GM19099 (cell line): ENCODE measurements around the gene CLCN7.

Experiments
- POLR2A ChIP-seq: IDR thresholded peaks from 3 replicates; pipeline ENCODE4 v1.6.1; 2011; ENCODE audit warnings: low read depth; ENCODE audit not compliant: insufficient read length; ENCODE audit errors: extremely low read depth

The CLCN7 gene

DNA sequence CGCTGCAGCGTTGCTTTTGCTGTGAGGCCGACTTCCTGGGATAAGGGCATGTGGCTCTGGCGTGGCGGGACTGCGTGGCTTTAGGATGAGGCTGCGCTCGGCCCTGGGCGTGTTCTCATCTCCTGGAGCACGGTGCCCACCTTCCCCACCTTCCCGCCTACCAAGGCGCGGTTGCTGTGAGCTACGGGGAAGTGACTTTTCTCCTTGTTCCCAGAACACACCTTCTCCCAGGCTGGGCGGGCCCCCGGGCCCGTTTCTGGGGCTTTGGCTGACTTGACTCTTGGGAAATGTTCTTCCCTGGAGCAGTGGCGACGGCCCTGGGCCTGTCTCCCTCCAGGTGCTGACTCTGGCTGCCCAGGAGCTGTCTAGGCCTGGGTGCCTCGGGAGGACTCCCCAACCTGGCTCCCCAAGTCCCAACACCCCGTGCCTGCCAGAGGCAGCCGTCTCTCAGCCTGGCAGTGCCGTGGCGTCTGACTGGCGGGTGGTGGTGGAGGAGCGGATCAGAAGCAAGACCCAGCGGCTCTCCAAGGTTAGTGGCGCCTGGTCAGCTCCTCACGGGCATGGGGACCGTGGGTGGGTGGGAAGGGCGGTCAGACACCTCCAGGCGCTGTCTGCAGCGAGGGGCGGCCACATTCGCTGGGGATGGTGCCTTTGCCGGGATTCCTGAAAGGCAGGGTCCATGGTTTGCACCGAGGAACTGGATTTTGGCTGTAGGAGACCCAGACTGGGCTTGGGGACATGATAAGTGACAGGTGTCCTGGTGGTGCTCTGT lies 30.4 kb upstream of the CLCN7 start:
- TF ChIP-seq POLR2A: no peak

DNA sequence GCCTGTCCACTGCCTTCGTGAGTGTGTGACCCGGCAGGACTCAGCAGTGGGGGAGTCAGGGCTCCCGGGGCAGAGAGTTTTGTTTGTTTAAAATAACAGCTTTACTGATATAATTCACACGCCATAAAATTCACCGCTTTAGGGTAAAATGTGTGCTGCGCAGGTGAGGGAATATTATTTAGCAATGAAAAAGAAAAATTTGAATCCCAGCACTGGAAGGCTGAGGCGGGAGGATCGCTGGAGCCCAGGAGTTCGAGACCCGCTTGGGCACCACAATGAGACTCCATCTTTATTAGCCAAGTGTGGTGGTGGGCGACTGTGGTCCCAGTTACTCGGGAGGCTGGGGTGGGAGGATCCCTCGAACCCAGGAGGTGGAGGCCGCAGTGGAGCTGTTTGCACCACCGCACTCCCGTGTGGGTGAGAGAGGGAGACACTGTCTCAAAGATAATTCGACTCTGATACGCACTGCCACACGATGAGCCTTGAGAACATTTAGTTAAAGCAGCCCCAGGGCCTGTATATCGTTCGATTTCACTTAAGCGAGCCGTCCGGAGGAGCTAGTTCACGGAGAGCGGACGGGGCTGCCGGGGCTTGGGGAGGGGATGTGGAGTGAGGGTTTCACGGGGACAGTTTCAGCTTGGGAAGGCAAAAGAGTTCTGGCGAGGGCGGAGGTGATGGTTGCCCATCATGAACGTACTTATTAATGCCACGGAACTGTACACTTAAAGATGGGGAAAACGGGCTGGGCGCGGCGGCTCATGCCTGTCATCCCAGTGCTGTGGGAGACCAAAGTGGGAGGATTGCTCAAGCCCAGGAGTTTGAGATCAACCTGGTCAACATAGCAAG lies 28.5 kb upstream of the CLCN7 start:
- TF ChIP-seq POLR2A: no peak

DNA sequence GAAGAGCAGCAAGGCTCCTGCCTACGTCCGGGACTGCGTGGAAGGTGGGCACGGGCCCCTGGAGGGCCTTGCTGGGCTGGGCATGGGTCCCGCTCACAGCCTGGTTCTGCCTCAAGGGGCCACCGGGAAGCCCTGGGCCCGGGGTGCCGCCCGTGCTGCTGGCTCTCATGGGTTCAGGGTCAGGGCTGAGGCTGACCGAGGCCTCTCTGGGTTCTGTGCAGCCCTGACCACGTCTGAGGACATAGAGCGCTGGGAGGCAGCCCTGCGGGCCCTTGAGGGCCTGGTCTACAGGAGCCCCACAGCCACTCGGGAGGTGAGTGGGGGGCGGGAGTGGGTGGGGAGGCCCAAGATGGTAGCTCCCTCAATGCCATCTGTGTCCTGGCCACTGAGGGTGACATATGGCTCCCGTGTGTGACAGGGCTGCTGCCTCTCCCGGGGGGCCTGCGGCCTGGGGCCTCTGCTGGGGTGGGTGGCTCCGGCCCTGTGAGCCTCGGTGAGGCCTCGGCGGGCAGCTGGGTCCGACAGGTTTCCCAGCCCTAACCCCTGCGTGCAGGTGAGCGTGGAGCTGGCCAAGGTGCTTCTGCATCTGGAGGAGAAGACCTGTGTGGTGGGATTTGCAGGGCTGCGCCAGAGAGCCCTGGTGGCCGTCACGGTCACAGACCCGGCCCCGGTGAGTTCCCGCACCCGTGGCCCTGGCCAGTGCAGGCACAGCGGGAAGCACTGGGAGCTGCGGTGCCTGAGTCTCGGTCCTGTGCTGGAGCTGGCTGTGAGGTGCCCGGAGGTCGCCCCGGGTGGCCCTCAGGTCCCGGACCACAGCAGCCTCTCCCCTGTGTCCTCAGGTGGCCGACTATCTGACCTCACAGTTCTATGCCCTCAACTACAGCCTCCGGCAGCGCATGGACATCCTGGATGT lies 27.5 kb upstream of the CLCN7 start:
- no peak for TF ChIP-seq POLR2A

DNA sequence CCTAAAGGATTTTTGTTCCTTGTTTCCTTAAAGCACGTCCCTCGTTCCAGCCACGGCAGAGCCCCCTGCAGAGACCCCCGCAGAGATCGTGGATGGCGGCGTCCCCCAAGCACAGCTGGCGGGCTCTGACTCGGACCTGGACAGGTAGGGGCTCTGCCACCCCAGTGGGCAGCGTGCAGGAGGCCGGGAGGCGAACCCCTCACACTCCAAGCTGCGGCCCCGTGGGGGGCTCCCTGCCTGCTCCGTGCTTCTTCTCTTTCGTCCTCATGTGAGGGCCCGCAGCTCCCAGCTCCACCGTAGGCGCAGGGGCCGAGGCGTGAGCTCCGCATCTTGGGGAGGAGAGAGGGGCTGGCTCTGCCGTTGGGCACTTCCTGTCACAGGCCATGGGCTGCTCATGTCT lies 26.8 kb upstream of the CLCN7 start:
- no peak for TF ChIP-seq POLR2A

DNA sequence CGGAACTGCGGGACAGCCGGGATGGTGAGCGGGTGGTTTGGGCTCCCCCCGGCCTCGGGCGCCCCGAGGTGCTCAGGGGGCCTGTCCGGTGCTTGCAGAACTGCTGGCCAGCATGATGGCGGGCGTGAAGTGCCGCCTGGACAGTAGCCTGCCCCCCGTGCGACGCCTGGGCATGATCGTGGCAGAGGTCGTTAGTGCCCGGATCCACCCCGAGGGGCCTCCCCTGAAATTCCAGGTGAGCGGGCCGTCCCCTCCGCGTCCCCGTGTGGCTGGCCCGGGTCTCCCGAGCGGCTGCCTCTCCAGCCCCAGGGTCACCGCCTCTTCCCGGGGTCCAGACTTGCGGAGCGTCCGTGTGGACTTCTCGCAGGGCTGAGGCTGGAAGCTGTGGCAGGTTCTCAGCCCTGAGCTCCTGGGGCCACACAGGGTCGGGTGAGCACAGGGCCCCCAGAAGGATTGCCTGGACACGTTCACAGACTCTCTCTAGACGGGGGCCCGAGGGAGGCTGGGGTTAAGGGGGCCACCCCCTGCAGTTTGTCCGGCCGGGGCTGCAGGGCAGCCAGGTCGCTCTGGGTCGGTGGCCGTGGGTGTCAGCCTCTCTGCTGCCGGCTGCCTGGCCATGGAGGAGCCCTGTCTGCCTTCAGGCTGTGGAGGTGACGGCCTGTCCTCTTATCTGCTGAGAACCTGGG lies 25.8 kb upstream of the CLCN7 start:
- no peak for TF ChIP-seq POLR2A

DNA sequence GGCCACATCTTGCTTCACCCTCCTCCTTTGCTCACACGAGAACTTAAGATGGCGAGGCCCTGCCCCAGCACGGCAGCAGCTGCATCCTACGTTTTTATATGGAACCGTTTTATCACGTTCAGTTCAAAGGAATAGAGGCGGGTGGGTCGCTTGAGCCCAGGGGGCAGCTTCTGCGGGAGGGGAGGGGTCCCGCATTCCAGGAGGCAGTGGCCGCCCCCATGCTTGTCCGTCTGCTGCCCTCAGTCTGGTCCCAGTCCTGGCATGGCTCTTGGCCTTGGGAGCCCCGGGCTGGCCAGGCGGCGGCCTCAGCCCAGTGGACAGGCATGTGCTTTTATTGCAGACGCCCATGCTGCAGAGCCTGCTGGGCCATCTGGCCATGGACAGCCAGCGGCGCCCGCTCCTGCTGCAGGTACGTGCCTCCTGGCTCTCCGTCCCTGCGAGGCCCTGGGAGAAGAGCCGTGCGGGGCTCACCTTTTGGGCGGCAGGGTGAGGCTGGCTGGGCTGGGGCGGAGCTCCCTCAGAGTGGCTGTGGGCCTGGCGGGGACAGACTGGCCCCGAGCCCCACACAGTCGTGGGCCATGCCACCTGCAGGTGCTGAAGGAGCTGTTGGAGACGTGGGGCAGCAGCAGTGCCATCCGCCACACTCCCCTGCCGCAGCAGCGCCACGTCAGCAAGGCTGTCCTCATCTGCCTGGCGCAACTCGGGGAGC lies 25.1 kb upstream of the CLCN7 start:
- TF ChIP-seq POLR2A: no peak

DNA sequence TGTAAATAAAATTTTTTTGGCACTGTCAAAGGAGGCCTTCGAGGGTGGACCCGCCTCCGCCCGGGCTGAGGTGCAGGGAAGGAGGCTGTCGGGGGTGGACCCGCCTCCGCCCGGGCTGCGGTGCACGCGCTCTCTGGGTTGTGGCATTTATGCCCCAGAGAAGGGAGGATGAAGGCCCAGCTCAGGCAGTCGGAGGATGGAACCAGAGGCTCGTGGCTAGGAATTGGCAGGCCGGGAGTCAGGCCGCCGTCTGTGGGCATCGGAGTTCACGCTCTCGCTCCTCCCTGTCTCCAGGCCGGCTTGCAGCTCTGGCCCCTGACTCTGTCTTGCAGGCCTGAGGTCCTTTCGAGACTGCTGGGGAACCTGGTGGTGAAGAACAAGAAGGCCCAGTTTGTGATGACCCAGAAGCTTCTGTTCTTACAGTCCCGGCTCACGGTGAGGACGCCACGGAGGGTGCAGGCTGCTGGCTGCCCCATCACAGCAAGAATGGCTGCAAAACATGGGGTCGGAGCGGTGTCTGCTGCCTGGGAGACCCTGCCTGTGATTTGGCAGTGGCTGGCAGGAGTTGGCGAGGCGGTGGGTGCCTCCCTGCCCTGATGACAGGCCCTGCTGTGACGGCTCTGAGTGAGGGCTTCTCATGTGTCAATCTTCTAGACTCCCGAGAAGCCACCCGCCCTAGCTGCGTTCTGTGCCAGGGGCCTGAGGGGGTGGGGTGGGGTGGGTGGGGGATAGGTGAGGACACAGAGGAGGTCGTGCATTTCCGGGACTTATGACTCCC lies 24.3 kb upstream of the CLCN7 start:
- TF ChIP-seq POLR2A: no peak

DNA sequence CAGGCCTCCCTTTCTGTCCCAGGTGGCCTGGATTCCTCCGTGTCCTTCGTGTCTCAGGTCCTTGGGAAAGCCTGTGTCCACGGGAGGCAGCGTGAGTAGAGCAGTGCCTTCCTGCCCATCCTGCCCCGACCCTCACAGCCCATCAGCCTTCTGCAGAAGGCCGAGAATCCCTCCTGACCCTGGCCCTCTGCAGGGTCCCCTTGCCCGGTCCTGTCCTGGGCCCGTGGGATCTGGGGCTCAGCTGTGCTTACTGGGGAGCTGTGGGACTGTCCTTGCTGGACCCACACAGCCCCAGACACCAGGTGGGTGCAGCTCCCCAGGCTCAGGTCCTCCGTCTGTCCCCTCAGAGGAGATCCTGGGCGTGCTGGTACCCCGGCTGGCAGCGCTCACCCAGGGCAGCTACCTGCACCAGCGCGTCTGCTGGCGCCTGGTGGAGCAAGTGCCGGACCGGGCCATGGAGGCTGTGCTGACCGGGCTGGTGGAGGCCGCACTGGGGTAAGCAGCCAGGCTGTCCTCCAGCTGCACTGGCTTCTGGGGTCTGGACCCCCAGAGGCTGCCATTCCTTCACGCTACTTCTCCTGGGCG lies 22.3 kb upstream of the CLCN7 start:
- no peak for TF ChIP-seq POLR2A

DNA sequence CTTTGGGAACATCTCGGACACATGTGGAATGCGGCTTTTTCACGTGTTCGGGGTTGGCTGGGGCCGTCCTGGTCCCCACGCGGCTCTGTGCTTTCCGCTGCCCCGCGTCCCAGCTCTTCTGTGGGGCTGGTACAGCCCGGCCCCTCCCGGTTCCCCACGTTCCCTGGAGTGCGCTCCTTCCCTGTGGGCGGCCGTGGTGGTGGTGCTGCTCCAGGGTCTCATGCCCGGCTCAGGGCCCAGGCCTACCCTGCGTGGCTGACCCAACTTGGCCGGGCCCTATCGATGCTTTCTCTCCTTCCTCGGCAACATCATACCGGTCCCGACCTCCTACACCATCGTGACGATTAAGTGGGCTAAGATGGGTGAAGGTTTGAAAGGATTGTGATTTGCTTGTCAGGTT lies 21.6 kb upstream of the CLCN7 start:
- no peak for TF ChIP-seq POLR2A

DNA sequence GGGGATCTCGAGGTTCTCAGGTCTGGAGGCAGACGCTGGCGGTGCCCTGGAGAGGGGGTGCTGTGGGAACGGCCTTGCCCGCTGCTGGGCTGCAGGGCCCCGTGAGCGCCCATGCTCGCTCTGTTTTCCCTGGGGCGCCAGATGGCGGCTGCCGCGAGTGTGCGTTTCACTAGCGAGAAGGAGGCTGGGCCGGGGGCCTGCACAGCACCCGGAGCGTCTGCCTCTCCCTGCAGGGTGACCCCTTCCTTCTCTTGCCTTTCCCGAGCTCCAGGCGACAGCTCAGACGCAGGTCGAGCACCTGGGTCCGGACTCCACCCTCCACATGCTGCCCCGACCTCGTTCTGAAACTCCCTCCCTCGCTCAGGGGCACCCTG lies 21.0 kb upstream of the CLCN7 start:
- no peak for TF ChIP-seq POLR2A

DNA sequence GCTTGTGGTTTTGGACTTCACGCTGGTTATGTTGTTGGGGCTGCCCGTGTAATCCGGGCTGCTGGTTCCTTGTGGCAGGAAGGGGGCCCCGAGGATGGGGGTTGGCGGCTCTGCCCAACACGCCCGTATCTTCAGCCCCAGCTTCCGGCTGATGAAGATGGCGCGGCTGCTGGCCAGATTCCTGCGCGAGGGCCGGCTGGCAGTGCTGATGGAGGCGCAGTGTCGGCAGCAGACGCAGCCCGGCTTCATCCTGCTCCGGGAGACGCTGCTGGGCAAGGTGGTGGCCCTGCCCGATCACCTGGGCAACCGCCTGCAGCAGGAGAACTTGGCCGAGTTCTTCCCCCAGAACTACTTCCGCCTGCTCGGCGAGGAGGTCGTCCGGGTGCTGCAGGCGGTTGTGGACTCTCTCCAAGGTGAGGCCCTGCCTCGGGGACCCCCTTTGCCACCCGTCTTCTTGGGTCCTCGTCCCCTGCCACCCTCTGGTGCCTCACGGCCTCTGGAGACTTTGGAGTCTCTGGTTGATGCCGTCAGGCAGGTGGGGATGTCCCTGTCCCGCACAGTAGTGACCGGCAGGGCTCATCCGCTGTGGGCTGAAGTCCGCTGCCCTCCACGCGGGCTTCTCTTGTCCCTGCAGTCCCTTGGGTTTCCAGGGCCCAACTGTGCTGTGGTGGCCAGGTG lies 20.5 kb upstream of the CLCN7 start:
- no peak for TF ChIP-seq POLR2A

DNA sequence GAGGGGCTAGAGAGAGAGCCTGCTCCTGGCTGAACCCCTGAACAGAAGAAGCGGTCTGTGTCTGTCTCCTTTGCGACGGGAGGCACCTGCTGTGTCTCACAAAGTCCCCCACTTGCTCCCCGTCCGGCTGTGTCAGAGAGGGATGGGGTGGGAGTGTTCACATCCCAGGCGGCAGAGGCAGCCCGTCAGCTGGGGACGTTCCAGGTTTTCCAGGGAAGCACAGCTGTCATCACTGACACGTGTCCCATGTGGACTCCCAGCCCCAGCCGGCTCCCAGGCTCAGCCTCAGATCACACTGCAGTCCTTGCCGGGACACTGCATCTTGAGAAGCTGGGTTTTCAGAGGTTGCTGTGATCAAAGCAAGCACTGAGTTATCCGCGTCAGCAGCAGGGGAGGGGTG lies 19.9 kb upstream of the CLCN7 start:
- no peak for TF ChIP-seq POLR2A

DNA sequence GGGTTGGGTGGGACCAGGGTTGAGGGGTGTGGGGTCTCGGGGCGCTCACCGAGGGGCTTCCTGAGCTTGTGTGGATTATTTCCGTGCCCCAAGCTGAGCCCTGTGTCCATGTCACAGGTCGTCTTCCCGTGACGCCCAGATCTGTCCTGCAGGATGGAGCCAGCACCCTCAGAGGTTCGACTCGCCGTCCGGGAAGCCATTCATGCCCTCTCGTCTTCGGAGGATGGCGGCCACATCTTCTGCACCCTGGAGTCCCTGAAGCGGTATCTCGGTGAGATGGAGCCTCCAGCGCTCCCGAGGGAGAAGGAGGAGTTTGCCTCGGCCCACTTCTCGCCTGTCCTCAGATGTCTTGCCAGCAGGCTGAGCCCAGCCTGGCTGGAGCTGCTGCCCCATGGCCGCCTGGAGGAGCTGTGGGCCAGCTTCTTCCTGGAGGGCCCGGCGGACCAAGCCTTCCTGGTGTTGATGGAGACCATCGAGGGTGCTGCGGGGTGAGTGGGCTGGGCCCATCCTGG lies 19.4 kb upstream of the CLCN7 start:
- no peak for TF ChIP-seq POLR2A

DNA sequence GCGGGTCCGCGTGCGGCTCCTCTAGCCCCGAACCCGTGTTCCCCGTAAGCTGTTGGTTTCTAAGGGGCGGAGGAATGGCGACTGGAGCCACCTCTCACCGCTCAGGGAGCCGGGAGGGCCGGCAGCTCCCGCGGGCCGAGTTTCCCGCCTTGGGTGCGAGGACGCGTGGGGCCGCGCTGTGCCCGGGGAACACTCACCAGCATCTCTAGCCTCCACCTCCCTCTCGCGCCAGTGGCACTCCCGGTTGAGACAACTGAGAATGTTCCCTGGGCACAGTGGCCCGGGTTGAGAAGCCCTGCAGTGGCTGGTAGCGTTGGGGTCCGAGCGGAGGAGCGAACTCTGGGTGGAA lies 18.9 kb upstream of the CLCN7 start:
- no peak for TF ChIP-seq POLR2A
